IPS-NIHi7 (cell line): ENCODE measurements around the gene FOXO1.
"Not testable (repeated sequence)": the region's sequence is repeated elsewhere in the genome, so short reads cannot be mapped to it uniquely, and the experiment has no call there.

Experiments used
- DNase-seq: peaks from one replicate; pipeline ENCODE4 v3.0.0; 2012; ENCODE audit warnings: mixed read lengths; ENCODE audit errors: extremely low spot score

Gene FOXO1

DNA sequence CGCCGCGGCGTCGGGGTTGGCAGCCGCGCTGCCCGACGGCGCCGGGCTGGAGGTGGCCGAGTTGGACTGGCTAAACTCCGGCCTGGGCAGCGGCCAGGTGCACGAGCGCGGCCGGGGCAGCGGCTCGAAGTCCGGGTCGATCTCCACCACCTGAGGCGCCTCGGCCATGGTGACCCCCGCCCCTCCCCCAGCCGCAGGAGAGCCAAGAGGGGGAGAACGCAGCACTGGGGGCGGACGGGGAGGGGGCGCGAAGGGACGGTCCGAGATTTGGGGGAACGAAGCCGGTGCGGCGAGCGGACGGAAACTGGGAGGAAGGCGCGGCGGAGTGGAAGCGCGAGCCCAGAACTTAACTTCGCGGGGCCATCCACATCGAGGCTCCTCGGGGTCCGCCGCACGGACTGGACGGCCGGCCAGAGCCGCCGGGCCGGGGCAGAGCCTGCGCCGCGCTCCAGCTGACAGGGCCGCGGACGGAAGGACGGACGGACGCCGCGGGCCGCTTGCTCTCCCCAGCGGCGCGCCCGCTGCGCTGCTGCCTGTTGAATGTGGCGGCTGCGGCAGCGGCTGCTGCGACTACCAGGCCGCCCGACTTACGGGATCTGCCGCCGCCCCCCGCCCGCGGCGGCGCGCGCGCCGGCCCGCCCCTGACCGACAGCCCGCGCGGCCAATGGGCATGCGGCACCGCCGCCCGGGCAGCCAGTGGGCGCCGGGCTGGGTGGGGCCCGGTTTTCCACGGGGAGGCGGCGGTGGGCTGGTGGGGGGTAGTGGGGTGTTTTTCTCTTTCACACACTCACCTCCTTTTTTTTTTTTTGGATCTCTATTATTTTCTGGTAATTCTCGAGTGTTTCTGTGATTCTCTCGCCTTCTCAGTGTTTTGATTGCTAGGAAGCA, at the start of gene FOXO1:
TSS of gene FOXO1 (minus strand) at position 597 of the 888 bp plus-strand sequence. CDS start at position 168, 429 bp downstream.
- peak; percentile 96 for DNase-seq

DNA sequence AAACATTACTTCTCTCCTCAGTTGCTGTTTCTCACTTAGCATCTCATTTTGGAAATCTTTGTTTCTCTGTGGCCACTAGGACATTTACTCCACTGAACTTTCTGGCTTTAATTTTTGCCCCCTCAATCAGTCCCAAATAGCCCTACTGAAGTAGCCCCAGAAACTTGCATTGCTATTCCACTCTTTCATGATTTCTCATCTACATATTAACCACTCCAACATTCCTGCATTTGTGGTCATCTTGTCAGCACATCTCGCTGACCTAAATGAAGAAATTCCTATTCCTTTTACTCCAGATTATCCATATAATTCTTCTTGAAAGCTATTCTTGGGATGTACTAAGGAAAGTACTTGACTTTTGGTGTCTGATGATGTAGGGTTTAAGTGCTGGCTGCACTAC, 48.0 kb upstream of the FOXO1 start:
- not testable (repeated sequence) for DNase-seq

DNA sequence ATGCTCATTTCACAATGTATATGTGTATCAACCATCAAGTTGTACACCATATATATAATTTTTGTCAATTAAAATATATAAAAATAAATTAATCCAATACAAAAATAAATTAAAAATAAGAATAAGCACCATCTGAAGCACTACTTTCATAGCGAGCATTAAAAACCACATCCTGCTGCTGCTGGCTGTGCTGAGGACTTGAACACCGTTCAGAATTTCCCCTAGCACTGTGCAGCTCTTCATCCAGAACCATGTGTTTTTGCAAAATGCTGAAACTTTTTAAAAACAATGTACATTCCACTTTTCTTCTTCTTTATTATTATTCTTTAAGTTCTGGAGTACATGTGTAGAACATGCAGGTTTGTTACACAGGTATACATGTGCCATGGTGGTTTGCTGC, 40.0 kb upstream of the FOXO1 start:
- no peak for DNase-seq

DNA sequence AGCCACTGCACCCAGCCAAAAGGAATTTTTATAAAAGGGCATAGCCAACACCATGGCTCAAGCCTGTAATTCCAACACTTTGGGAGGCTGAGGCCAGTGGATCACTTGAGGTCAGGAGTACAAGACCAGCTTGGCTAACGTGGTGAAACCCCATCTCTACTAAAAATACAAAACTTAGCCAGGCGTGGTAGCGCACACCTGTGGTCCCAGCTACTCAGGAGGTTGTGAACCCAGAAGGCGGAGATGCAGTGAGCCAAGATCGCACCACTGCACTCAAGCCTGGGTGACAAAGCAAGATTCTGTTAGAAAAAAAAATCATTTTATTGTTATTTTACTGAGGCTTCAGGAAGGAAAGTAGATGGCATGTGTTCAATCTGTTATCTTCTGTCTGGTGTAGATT, 31.3 kb upstream of the FOXO1 start:
- DNase-seq = no peak

DNA sequence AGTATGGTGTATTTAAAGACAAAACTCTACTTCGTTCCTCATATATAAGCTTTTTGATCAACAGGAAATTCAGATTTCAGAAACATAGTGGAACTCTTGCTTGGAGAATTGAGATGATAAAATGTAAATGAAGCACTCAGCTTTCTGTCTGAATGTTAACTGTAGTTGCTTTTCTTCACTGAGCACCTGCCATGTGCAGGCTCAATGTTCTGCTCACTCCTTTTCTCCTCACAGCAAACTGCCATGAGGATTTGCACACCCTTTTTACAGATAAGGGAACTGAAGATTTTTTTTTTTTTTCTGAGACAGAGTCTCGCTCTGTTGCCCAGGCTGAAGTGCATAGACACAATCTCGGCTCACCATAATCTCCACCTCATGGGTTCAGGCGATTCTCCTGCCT, 28.0 kb upstream of the FOXO1 start:
- DNase-seq = no peak

DNA sequence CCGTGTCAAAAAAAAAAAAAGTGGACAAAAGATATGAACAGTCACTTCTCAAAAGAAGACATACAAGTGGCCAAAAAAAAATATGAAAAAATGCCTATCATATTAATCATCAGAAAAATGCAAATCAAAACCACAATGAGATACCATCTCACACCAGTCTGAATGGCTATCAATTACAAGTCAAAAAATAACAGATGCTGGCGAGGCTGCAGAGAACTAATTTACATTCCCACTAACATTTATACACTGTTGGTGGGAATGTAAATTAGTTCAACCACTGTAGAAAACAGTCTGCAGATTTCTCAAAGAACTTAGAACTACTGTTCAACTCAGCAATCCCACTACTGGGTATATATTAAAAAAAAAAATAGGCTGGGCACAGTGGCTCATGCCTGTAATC, 26.5 kb upstream of the FOXO1 start:
- no peak for DNase-seq

DNA sequence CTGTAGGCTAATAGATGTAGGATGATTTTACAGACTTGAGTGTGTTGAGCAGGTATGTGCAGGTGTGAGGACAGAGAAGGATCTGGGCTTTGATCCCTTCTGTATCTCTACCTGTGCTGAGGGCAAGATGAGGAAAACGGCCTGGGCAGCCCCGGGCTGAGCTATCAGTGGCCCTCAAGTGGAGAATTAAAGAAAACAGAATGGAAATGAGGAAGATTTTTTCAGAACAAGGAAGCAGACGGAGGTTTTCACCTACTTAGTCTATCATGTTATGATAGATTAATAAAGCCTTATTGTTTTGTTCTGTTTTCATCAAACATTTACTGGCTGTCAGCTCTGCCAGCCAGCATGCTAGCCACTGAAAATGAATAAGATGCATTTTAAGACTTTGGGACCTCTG, 22.3 kb upstream of the FOXO1 start:
- no peak for DNase-seq

DNA sequence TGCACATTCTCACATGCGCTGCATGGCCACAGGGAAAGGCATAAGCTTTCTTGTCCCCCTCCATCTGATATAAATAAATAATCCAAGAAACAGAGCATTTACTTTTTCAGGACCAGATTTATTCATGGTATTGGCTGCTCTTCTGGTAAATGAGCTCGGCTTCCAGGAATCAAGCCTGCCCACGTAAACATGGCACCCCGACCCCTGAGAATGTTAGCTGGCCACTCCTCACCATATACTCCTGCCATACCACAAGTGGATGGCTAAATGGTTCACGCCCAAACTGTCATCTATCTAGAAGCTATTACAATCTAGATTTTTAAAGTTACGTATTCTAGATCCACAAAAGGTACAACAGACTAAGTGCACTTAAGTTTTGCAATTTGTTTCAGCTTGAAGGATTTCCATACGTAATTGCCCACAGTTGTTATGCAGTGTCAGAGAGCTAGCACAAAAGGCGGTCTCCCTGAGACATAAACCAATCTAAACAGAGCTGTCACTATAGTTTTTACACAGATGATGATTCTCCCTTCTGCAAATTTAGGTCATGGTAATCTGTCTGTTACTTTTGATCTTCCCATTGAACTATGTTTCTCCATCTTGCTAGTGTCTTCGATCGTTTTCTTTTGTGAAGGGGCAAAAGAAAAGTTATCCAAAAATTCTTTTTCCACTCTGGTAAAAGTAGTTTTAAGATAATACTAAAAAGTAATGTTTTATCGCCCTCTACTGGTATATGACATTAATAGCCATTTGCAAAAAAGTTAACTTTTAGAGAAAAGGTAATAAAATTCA, 16.2 kb upstream of the FOXO1 start:
- DNase-seq = no peak

DNA sequence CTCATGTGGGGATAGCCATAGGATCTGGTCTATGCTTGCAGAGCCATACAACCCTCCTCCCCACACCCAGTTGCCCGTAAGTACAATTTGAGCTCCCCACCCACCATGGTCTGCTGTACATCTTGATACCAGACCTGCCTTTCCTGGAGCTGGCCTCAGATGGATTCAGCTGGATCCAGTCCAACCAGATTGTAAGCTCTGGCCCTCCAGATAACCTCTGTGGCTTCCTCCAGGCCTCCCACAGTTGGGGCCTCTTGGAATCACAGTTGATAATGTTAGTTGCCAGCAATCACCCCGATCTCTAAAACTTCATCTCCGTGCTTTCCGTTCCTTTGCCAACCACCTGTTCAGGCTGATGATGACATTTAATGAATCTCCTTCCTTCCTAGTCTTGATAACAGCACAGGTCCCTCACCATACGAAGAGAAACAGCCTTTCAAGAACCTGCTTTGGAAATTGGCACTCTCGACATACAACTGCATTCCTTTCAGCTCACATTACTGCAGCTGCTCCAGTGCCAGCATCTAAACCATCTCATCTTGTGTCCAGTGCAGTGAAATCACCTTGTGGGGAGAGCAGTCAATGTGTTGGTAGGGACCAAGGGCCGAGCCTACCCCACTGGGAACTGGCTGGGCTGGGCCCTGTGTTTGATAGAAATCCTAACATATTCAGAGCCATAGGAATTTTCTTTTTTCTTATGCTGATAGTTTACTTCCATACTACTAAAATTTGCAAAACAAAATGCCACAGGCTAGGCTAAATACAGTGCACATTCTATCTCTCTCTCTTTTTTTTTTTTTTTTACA, 15.1 kb upstream of the FOXO1 start:
- no peak for DNase-seq

DNA sequence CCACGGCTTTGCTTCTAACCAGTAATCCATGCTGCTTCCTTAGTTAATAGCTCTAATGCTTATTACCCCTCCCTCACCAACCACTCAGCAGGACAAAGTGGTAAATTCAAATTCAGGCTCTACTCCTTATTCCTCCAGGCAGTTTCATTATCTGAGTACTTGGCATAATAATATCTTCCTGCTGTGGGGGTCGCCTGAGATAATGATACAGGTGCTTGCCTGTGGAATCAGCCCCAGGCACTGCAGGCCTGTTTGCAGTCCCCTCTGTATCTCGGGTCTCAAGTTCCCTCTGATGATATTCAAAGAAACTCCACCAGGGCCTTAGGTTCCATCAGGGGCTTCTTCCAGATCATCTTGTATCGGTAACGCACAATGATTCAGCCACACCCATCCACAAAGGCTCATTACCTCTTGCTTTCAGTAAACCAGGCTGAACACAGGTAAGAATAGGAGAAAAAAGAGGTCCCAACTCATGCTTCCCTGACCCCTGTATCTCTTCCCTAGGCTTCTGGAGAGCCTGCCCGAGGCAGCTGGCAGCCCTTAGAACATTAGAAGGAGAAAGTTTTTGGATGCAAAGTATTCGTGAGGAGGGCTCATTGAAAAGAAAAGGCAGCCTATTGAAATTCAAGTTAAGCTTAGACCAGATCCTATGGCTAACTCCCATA, 14.3 kb upstream of the FOXO1 start:
- peak; percentile 55 for DNase-seq

DNA sequence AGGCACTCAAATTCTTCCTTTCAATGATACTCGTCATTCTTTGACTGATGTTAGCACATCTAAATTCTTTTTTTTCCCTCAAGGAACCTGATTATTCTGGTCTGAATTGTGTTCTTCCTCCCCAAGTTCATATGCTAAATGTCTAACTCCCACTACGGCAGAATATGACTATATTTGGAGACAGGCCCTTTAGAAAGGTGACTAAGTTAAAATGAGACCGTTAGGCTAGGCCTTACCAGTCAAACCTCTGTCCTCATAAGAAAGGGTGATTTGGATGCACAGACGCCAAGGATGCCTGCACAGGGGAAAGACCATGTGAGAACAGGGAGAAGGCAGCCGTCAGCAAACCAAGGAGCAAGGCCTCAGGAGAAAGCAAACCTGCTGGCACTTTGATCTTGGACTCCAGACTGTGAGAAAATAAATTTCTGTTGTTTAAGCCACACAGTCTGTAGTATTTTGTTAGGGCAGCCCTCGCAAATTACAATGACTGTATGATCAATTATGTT, 13.1 kb upstream of the FOXO1 start:
- no peak for DNase-seq

DNA sequence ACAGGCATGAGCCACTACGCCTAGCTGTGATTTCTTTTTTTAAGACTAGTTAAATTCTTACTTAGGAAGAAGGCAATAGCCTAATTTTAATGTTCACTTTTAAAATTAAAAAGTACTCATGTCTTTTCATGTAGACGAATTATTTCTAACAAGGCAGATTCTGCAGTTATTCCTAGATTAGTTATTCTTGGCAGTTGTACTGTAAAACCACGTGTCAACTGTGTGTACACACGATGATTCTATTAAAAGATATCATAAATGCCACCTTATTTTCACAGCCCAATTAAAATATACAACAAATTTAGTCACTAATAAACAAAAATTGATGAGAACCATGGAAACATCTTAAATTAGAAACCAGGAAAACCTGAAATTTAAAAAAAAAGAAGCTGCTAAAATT, 10.6 kb upstream of the FOXO1 start:
- no peak for DNase-seq

DNA sequence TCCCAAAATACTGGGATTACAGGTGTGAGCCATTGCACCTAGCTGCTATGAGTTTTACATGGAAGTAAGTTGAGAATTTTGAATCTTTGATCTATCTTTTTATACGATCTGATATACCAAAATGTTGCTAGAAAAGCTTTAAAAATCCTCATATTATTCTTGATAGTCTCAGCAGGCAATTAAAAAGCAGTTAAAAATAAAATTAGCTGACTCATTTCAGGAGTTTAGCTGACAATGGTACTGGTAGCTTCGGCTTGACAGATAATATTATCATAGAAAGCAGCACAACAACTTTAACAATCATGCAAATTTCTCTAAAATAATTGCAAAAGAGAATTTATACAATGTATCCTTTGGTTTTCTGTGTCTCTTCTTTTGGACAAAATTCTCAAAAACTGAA, 9.6 kb upstream of the FOXO1 start:
- DNase-seq = no peak

DNA sequence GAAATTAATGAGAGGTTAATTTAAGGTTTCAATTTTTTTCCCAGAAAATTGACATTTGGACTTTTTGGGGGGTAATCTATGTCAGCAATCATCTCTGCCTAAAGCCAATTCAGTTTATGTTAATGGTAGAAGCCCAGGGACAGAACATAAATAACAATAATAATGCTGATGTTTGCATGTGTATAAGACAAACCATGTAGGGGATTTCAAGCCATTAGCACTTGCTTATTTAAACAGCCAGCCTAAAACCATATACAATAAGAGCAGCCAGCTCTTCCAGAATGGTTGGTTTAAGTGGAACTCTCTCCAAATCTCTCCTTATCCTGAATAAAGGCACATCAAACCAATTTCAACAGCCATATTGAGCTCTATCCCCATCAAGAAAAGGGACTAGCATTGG, 7.0 kb upstream of the FOXO1 start:
- DNase-seq = no peak

DNA sequence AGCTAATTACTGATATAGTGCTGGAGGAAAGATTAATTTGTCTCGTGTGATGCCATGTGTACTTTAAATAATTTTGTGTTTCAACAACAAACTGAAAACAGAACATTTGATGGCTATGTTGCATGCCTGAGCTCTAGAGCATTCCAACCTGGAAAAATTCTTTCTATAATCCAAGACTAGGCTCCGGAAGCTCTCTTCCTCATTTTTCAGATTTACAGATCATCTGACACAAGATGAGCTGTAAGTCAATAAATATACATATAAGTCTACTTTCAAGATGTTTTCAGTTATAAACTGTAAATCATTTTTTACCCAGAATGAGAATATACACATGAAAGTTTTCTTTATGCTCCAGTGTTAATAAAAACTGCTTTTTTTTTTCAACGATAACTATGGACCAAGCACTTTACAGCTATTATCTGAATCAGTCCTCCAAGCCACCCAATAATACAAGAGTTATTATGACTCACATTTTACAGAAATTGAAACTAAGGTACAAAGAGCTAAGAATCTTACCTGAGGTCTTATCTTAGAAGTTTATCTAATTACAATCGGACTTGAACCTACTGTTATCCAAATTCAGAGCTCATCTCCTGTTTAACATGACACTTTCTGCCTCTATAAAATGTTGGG, 6.4 kb upstream of the FOXO1 start:
- no peak for DNase-seq

DNA sequence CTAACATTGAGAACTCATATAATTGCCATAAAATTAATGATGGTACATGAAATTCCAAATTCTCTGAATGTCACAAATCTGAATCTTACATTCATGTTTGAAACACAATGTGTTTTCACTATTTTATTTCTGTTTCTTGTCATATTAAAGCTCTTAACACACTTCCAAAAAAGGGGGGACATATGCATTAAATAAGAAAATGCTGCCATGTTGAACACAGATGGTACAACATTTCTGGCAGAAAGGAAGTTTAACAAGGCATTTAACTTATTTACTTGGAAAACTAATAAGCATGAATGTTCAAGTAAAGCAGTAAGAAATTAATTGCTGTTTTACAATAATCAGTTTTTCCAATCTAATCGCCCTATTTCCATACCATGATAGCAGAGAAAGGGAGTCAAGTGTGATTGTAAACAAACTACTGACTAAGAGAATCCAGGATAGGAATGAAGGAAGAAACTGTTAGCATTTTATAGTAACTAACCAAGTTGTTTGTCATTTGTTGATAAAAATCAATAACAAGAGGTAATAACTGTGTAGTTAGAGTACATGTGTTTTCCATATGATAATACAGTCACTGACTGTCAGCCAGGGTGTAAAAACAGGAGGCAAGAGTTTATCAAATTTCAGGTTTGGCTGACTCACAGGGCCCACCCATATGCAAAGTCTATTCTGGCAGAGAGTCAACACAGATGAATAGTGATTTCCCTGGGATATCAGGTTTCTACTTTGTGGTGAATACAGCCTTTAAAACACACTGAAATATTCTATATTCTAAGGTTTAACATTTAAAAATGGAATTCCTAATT, 5.7 kb upstream of the FOXO1 start:
- DNase-seq = peak; percentile 43

DNA sequence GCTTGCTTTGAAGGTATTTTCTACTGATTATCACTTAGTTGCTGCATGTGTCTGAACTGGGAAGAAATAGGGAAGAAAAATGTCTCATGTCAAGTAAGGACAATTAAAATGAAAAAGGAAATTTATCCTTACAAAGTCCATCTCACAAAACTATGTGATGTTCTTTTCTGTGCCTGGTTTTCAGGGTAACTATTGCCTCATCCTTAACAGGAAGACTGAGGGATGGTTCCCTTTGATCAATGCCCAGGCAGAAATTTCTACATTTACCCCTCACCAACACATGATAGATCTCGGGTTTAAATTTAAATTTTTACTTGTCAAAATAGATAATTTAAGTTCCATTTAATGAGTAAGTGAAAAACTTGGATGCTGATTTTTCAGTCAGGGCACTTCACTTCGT, 3.9 kb upstream of the FOXO1 start:
- DNase-seq = no peak

DNA sequence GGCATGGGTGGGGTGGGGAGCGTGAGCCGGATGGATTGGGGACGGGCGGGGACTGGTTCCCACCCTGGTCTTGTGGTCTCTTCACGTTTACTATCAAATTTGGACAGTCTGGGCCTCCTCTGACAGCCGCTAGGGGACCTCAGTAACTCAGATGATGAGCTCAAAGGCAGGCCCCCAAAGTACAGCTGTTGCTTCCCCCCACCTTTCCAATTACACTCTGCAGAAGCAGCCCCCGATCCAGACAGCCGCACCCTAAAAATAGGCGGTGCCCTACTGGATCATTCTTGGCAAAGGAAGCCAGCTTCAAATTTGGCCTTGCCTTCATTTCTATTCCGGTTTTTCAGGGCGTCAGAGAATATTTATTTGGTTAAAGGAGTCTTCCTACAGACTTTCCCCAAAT, 1.9 kb upstream of the FOXO1 start:
- peak; percentile 65 for DNase-seq

DNA sequence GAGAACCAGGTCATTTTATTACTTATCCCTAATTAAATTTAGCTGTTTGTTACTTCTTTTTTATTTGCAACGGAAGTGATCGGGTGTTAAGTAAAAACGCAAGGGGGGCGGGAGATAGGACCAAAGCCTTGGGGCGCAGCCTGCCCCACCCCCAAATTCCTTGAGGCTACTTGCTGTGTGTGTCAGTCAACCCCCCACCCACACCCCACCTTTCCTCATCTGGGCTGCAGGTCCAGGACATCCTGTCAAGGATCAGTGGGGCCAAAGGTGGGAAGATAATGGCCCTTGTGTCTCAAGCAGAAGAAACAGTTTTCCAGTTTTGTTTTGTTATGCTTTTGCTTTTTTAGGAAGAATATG, 1.2 kb upstream of the FOXO1 start:
- DNase-seq = no peak

DNA sequence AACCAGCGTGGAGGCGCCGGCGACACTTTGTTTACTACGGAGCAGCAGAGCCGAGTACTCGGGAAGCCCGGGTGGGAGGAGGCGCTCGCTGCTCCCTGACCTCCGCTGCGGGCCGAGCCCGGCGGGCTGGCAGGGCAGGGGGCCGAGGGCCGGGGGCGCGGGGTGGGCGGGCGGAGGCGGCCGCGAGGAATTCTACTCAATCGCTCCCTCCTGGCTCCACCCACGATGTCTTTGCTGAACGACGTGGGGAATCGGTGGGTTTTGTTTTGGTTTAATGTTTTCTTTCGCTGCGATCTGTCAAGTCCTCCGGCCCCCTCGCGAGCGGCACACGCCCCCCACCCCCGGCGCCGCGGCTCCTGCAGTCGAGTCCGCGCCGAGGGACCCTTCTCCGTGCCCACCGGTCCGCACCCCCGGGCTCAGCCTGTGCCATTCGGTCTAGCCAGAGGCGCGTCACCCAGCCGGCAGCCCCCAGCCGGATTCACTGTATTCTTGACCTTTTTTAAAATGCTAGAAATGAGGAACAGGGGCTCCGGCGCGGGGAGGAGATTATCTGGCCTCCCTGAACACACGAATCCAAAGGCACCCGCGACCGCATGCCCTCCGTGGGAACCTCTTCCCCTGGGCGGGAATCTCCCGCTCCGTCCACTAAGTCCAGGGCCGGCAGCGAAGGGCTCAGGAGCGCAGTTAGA, 636 bp upstream of the FOXO1 start:
- DNase-seq = peak; percentile 69
